Sigmoid colon (tissue), 7 donors: ENCODE measurements around the gene DGCR2. TPM values are rescaled to one million over a fixed set of nuclear protein-coding genes. Genes with fewer than 3 reads are reported as not detected.

Experiments used
- DNase-seq: peaks from one replicate; pipeline ENCODE4 v3.0.0-alpha.2; 2019
- H3K27ac ChIP-seq, 4 donors: fragments of 200-600 bp; sonication (generic); one replicate each; pipeline ENCODE4 v1.5.1; 2016 to 2019; ENCODE audit warnings: mild to moderate bottlenecking in 1 of 4
- H3K27me3 ChIP-seq, 3 donors: fragments of 200-600 bp; sonication (generic); one replicate each; pipeline ENCODE4 v1.5.1; 2019; ENCODE audit warnings: mild to moderate bottlenecking in 1 of 3
- H3K36me3 ChIP-seq, 4 donors: fragments of 200-600 bp; sonication (generic); one replicate each; pipeline ENCODE4 v1.5.1; 2016 to 2019
- H3K4me1 ChIP-seq, 4 donors: fragments of 200-600 bp; sonication (generic); one replicate each; pipeline ENCODE4 v1.5.1; 2017 to 2019
- H3K4me3 ChIP-seq, 4 donors: fragments of 200-600 bp; sonication (generic); one replicate each; pipeline ENCODE4 v1.5.1; 2017 to 2019; ENCODE audit warnings: mild to moderate bottlenecking in 2 of 4, moderate library complexity in 1 of 4
- H3K9me3 ChIP-seq, 4 donors: fragments of 200-600 bp in 3 of 4; sonication (generic) in 3 of 4; one replicate each; pipeline versions ENCODE4 v1.5.1 to v1.6.1; 2013 to 2019
- CTCF ChIP-seq, 4 experiments: fragments of 450-650 bp in 3 of 4; fragments of 200-600 bp in 1 of 4; IDR thresholded peaks; one replicate each; pipeline ENCODE4 v1.5.1; 2016 to 2019; ENCODE audit warnings: antibody characterized with exemption in 4 of 4, mild to moderate bottlenecking in 3 of 4, moderate library complexity in 2 of 4
- EP300 ChIP-seq, 4 donors: sonication (generic); formaldehyde crosslinking; IDR thresholded peaks; one replicate each; pipeline ENCODE4 v1.6.1; 2017; ENCODE audit warnings: antibody characterized with exemption in 4 of 4
- POLR2A ChIP-seq, 2 donors: fragments of 450-650 bp; IDR thresholded peaks; one replicate each; pipeline ENCODE4 v1.6.1; 2016; ENCODE audit warnings: antibody characterized with exemption in 2 of 2, mild to moderate bottlenecking in 2 of 2, moderate library complexity in 2 of 2
- POLR2AphosphoS5 ChIP-seq, 4 donors: sonication (generic); formaldehyde crosslinking; IDR thresholded peaks; one replicate each; pipeline ENCODE4 v1.6.1; 2017; ENCODE audit warnings: antibody characterized with exemption in 4 of 4
- WGBS, 2 donors: extraction: QIAGEN DNeasy Blood & Tissue Kit; methylation state at CpG; one replicate each; pipeline ENCODE4 v1.1.7; 2013; 5-methylcytosine and 5-hydroxymethylcytosine counted together
- intact Hi-C: fragments of 100-400 bp; cut with DNase I; formaldehyde crosslinking; loops from one replicate; pipeline ENCODE4 v1.15.1; 2023
- polyA plus RNA-seq, 3 donors: library from polyadenylated mRNA; stranded (reverse); fragments of 200-250 nt; gene quantifications; one replicate each; pipeline ENCODE4 v1.2.3, GENCODE V29; 2013
- total RNA-seq, 4 donors: library from RNA; depleted of rRNA; stranded (reverse); fragments of >200 nt; gene quantifications; one replicate each; pipeline ENCODE4 v1.1.0, GENCODE V29; 2016
- donor health status: healthy with polysubstance abuse.
- donor health status: Bipolar disorder and iron deficiency.
- donor health status: healthy.

Gene DGCR2
- total and polyA plus RNA-seq, 7 donors, result 7.2 to 68.7 (median 31.5) TPM

DNA sequence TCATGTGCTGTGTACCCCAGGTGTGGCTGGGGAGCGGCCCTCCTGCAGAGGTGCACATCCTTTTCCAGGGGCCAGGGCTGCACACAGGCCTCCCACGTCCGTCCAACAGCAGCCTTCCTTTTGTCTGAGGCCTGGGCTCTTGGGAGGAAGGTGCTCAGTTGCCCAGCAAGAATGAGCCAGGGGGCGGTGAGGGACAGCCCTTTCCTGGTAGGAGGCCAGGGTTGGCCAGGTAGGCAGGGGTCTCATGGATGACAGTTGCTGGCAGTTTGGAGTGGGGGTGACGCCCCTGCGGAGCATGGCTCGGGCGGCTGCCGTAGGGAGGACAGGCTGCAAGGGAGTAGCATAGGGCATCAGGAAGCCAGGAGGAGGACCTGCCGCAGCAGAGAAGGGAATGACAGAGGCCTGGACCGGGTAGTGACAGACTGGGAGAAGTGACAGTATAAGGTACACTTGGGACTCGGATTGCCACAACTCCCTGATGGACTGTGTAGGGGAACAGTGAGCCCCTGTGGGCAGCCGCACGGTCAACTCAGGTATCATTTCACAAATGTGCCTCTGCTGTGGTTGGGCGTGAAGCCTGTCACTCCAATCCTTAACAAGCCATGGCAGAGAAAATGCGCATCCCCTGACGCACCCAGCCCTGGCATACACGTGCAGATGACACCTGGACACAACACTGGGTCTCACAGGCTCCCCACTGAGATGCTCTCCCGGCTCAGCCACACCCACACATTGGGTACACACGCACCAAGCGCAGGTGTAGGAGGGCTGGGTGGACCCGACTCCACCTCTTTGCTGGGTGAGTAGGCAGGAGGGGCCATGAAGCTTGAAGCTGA is 79.7 kb downstream of the DGCR2 start:
- TF ChIP-seq CTCF (IDR thresholded peaks at IDR 0.05) (no peak), EP300 (IDR thresholded peaks at IDR 0.05) (no peak), POLR2A (IDR thresholded peaks at IDR 0.05) (no peak), POLR2AphosphoS5 (IDR thresholded peaks at IDR 0.05) (no peak)
- Histone ChIP-seq H3K27me3 (no peaks in the 10 kb centered on the region), H3K4me1 (no peaks in the 10 kb centered on the region), H3K4me3 (no peak overlapping the region), H3K27ac (no peak overlapping the region), H3K36me3 (peaks cover 47 to 100% (median 78%) of the 10 kb centered on the region in 4 donors), H3K9me3 (no peaks in the 10 kb centered on the region)
- WGBS, 2 donors, result 85 to 92% methylated on average over 22 of the region's 22 CpGs
- DNase-seq, result peak; percentile 63
- intact Hi-C loops, result no loop called here

- Histone ChIP-seq H3K27me3 (no peaks in the 10 kb centered on the region), H3K27ac (no peak overlapping the region), H3K4me3 (no peak overlapping the region), H3K9me3 (no peaks in the 10 kb centered on the region), H3K36me3 (peaks cover 39 to 95% (median 70%) of the 10 kb centered on the region in 4 donors), H3K4me1 (no peaks in the 10 kb centered on the region)
- TF ChIP-seq POLR2AphosphoS5 (IDR thresholded peaks at IDR 0.05) (no peak), CTCF (IDR thresholded peaks at IDR 0.05) (no peak), POLR2A (IDR thresholded peaks at IDR 0.05) (no peak), EP300 (IDR thresholded peaks at IDR 0.05) (no peak)
- peak; percentile 39 for DNase-seq
- intact Hi-C loops, result no loop called here
- WGBS, 2 donors, result 95 to 97% methylated on average over 15 of the region's 15 CpGs
Observed at GRCh38 chr22:19041704-19042074, 80.5 kb downstream of the DGCR2 start.

DNA sequence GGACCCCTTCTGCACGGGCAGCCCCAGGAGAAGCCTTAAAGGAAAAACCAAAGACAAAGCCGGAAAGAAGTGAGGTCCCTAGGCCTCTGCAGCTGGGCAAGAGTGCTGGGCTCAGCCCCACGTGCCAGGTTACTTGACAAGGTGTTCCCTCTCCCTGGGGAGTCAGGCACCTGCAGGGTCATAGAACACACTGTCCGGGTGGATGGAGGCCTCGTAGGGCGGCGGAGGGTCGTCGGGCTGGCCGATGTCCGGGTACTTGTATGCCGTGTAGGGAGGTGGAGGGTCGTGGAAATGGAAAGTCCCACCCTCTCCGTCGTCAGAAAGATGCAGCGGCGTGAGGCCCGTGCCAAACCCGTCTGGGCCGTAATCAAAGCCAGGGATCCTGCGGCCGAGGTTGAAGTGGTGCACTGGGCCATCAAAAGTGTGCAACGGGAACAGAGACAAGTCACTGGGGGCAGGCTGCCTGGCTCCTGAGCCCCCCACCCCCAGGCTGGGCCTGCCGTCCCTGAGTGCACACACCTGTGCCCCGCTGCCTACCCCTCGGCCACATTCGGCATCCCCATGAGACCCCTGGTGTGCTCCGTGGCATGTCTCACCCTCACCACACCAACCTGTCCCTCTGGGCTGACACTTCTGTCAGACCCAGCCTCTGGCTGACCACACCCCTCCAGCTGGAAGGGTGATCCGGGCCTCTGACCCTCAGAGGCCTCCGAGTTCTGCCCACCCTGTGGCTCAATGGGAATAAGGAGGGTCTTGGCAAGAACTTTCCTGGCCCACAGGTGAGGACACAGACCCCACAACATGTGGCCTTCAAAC is 81.1 kb downstream of the DGCR2 start:
- Histone ChIP-seq H3K9me3 (no peaks in the 10 kb centered on the region), H3K36me3 (peaks cover 34 to 89% (median 64%) of the 10 kb centered on the region in 4 donors), H3K27me3 (no peaks in the 10 kb centered on the region), H3K4me3 (no peak overlapping the region), H3K4me1 (no peaks in the 10 kb centered on the region), H3K27ac (no peak overlapping the region)
- peak; percentile 57 for DNase-seq
- WGBS, 2 donors, result 91 to 93% methylated on average over 30 of the region's 30 CpGs
- intact Hi-C loops, result no loop called here
- TF ChIP-seq POLR2AphosphoS5 (IDR thresholded peaks at IDR 0.05) (no peak), POLR2A (IDR thresholded peaks at IDR 0.05) (no peak), EP300 (IDR thresholded peaks at IDR 0.05) (no peak), CTCF (IDR thresholded peaks at IDR 0.05) (no peak)

- intact Hi-C loops, result no loop called here
- H3K9me3 ChIP-seq, result no peaks in the 10 kb centered on the region
- 91 to 93% methylated on average over 4 of the region's 4 CpGs for WGBS, 2 donors
- peaks cover 34 to 83% (median 61%) of the 10 kb centered on the region in 4 donors for H3K36me3 ChIP-seq
- TF ChIP-seq POLR2AphosphoS5 (IDR thresholded peaks at IDR 0.05), result no peak
- TF ChIP-seq EP300 (IDR thresholded peaks at IDR 0.05), result no peak
- TF ChIP-seq CTCF (IDR thresholded peaks at IDR 0.05), result no peak
- no peak for TF ChIP-seq POLR2A (IDR thresholded peaks at IDR 0.05)
- H3K4me1 ChIP-seq, result no peaks in the 10 kb centered on the region
- DNase-seq, result peak; percentile 53
- no peak overlapping the region for H3K4me3 ChIP-seq
- no peaks in the 10 kb centered on the region for H3K27me3 ChIP-seq
- H3K27ac ChIP-seq, result no peak overlapping the region
Observed at GRCh38 chr22:19040391-19040861, 81.8 kb downstream of the DGCR2 start.
